A673 (cell line): ENCODE data around the gene UST. TPM values are rescaled to one million over a fixed set of nuclear protein-coding genes. Genes with fewer than 3 reads are reported as not detected.

Source experiments
- BruUV-seq: library from RNA; stranded (reverse); fragments of 400-500 nt; replicated peaks from 2 replicates; lab custom pipeline; 2021; lab: Mats Ljungman, UMichigan
- CTCF ChIA-PET: fragments of 300-600 bp; sonication (Branson Sonifier 250); formaldehyde crosslinking; loops from one replicate; lab custom pipeline; 2022; ENCODE audit warnings: antibody characterized with exemption; lab: Charles Lee
- POLR2A ChIA-PET: fragments of 300-600 bp; sonication (Branson Sonifier 250); formaldehyde crosslinking; loops from one replicate; lab custom pipeline; 2022; ENCODE audit warnings: antibody characterized with exemption; ENCODE audit not compliant: low non-redundant PET; lab: Charles Lee
- DNase-seq: peaks from one replicate; pipeline ENCODE4 v3.0.0-alpha.2; 2015; ENCODE audit warnings: low spot score
- H3K27ac ChIP-seq: fragments of 200-600 bp; sonication (generic); 2 replicates; pipeline ENCODE4 v1.5.1; 2016; ENCODE audit warnings: mixed run types, low read depth, mild to moderate bottlenecking, mixed read lengths, antibody characterized with exemption, low read length; ENCODE audit not compliant: poor library complexity, severe bottlenecking
- H3K27me3 ChIP-seq: fragments of 200-600 bp; sonication (generic); replicated peaks from 2 replicates; pipeline ENCODE4 v1.6.1; 2017; ENCODE audit warnings: mixed run types, low read depth, mild to moderate bottlenecking, mixed read lengths, antibody characterized with exemption, low read length; ENCODE audit not compliant: insufficient read depth, poor library complexity
- H3K36me3 ChIP-seq: fragments of 200-600 bp; sonication (generic); 2 replicates; pipeline ENCODE4 v1.6.1; 2016; ENCODE audit warnings: mixed run types, mild to moderate bottlenecking, mixed read lengths, antibody characterized with exemption, low read length; ENCODE audit not compliant: insufficient read depth, poor library complexity, severe bottlenecking
- H3K4me1 ChIP-seq: fragments of 200-600 bp; sonication (generic); 2 replicates; pipeline ENCODE4 v1.6.1; 2017; ENCODE audit warnings: mixed run types, mild to moderate bottlenecking, mixed read lengths, antibody characterized with exemption, low read length; ENCODE audit not compliant: insufficient read depth, poor library complexity, severe bottlenecking
- H3K4me3 ChIP-seq: fragments of 200-600 bp; sonication (generic); 2 replicates; pipeline ENCODE4 v1.5.1; 2016; ENCODE audit warnings: low read depth, mixed run types, mild to moderate bottlenecking, mixed read lengths, low read length; ENCODE audit not compliant: poor library complexity, severe bottlenecking
- H3K9me3 ChIP-seq: fragments of 200-600 bp; sonication (generic); 2 replicates; pipeline ENCODE4 v1.6.1; 2016; ENCODE audit warnings: mixed run types, low read depth, mild to moderate bottlenecking, mixed read lengths, antibody characterized with exemption, low read length; ENCODE audit not compliant: poor library complexity, severe bottlenecking
- CTCF ChIP-seq: fragments of 300-800, 200-600 bp; sonication (generic); conservative IDR thresholded peaks from 2 replicates; pipeline ENCODE4 v1.5.1; 2017; ENCODE audit warnings: low read depth, mild to moderate bottlenecking, antibody characterized with exemption, low read length, moderate library complexity, mixed read lengths
- EZH2 ChIP-seq: fragments of 200-600 bp; sonication (generic); IDR thresholded peaks from 2 replicates; pipeline ENCODE4 v1.6.1; 2017; ENCODE audit warnings: borderline replicate concordance, low read depth, mild to moderate bottlenecking, mixed read lengths, antibody characterized with exemption, low read length; ENCODE audit not compliant: poor library complexity, severe bottlenecking
- intact Hi-C: fragments of 100-400 bp; cut with micrococcal nuclease; formaldehyde crosslinking; loops from one replicate; pipeline ENCODE4 v1.10.0; 2022; ENCODE audit not compliant: unreplicated experiment
- total RNA-seq: library from RNA; stranded (reverse); gene quantifications from 2 replicates; pipeline ENCODE4 v1.2.3, GENCODE V29; 2021

Gene UST
- total RNA-seq, 1 experiment from 2014 or later: 1.5 TPM

GRCh38 chr6:149057464-149057840 lies 310.6 kb downstream of the UST start:
- CTCF ChIA-PET: no interaction called here
- no peak for TF ChIP-seq EZH2
- TF ChIP-seq CTCF: no peak
- POLR2A ChIA-PET: no interaction called here
- H3K27ac ChIP-seq: no peak overlapping the region
- H3K9me3 ChIP-seq: no peaks in the 10 kb centered on the region
- no peaks in the 10 kb centered on the region for H3K36me3 ChIP-seq
- H3K4me3 ChIP-seq: no peak overlapping the region
- no peaks in the 10 kb centered on the region for H3K27me3 ChIP-seq
- intact Hi-C loops: no loop called here
- DNase-seq: no peak
- no TSS peak for BruUV-seq
- no peaks in the 10 kb centered on the region for H3K4me1 ChIP-seq

GRCh38 chr6:149059557-149059956 lies 312.7 kb downstream of the UST start:
- Histone ChIP-seq H3K4me1 (no peaks in the 10 kb centered on the region), H3K36me3 (no peaks in the 10 kb centered on the region), H3K4me3 (no peak overlapping the region), H3K27ac (no peak overlapping the region), H3K9me3 (no peaks in the 10 kb centered on the region), H3K27me3 (no peaks in the 10 kb centered on the region)
- CTCF ChIA-PET: no interaction called here
- no TSS peak for BruUV-seq
- POLR2A ChIA-PET: no interaction called here
- intact Hi-C loops: no loop called here
- DNase-seq: no peak
- no peak for TF ChIP-seq EZH2
- TF ChIP-seq CTCF: no peak

- H3K4me3 ChIP-seq: no peak overlapping the region
- DNase-seq: no peak
- intact Hi-C loops: no loop called here
- no peaks in the 10 kb centered on the region for H3K9me3 ChIP-seq
- no peaks in the 10 kb centered on the region for H3K27me3 ChIP-seq
- no TSS peak for BruUV-seq
- no peaks in the 10 kb centered on the region for H3K4me1 ChIP-seq
- TF ChIP-seq EZH2 (no peak), CTCF (no peak)
- ChIA-PET POLR2A (no interaction called here), CTCF (no interaction called here)
- no peaks in the 10 kb centered on the region for H3K36me3 ChIP-seq
- no peak overlapping the region for H3K27ac ChIP-seq
These were observed 313.6 kb downstream of the UST start for GRCh38 chr6:149060300-149060984.
